H1 (cell line): ENCODE measurements around the gene FASTK. TPM values are rescaled to one million over a fixed set of nuclear protein-coding genes. Genes with fewer than 3 reads are reported as not detected.
A peak's percentile ranks its signal among the peaks of the same experiment; 100 is the strongest.

Experiments used
- CTCF ChIA-PET: fragments of 300-600 bp; sonication (Branson Sonifier 250); formaldehyde crosslinking; loops from one replicate; lab custom pipeline; 2021; ENCODE audit not compliant: partially characterized antibody; lab: Charles Lee
- POLR2A ChIA-PET: fragments of 300-600 bp; sonication (Branson Sonifier 250); formaldehyde crosslinking; loops from one replicate; lab custom pipeline; 2021; ENCODE audit warnings: inconsistent platforms; ENCODE audit not compliant: partially characterized antibody; lab: Charles Lee
- DNase-seq, 2 experiments: peaks; one replicate each; pipeline versions ENCODE4 v3.0.0 to v3.0.0-alpha.2; 2010 to 2022; ENCODE audit warnings: low spot score in 2 of 2, low read depth in 1 of 2, mixed read lengths in 1 of 2
- FAIRE-seq: peaks from 2 replicates; lab custom pipeline; 2011; peaks lifted over from hg19 to GRCh38; lab: Jason Lieb, UNC
- H2AFZ ChIP-seq: 2 replicates; pipeline ENCODE4 v1.8.1; 2012; ENCODE audit warnings: low read length, inconsistent platforms
- H2AK5ac ChIP-seq: 2 replicates; pipeline ENCODE4 v1.6.1; 2013; ENCODE audit warnings: low read depth, low read length
- H2BK120ac ChIP-seq: replicated peaks from 2 replicates; pipeline ENCODE3; 2013; ENCODE audit warnings: low read depth, low read length, inconsistent platforms
- H2BK12ac ChIP-seq: 2 replicates; pipeline ENCODE4 v1.6.1; 2013; ENCODE audit warnings: low read depth, low read length
- H2BK15ac ChIP-seq: 2 replicates; pipeline ENCODE4 v1.6.1; 2013; ENCODE audit warnings: low read length
- H2BK20ac ChIP-seq: 2 replicates; pipeline ENCODE4 v1.6.1; 2013; ENCODE audit warnings: low read length
- H2BK5ac ChIP-seq: 2 replicates; pipeline ENCODE4 v1.6.1; 2013; ENCODE audit warnings: low read depth, low read length
- H3K14ac ChIP-seq: 2 replicates; pipeline ENCODE4 v1.6.1; 2013; ENCODE audit warnings: inconsistent platforms; ENCODE audit not compliant: insufficient read length
- H3K18ac ChIP-seq: 2 replicates; pipeline ENCODE4 v1.6.1; 2013; ENCODE audit warnings: low read length; ENCODE audit errors: extremely low read depth
- H3K23ac ChIP-seq: 2 replicates; pipeline ENCODE4 v1.6.1; 2013; ENCODE audit warnings: inconsistent platforms; ENCODE audit not compliant: insufficient read length
- H3K23me2 ChIP-seq: 2 replicates; pipeline ENCODE4 v1.6.1; 2013; ENCODE audit warnings: low read depth, low read length
- H3K27ac ChIP-seq: 2 replicates; pipeline ENCODE4 v1.6.1; 2011; ENCODE audit warnings: low read depth, low read length, inconsistent platforms
- H3K27me3 ChIP-seq, 4 experiments: replicated peaks in 1 of 4; 1 replicate in 1 of 4; 2 replicates in 3 of 4; pipeline versions ENCODE4 v1.6.1 to v1.8.1; 2011 to 2013; ENCODE audit warnings: low read length in 3 of 4, mild to moderate bottlenecking in 3 of 4, inconsistent platforms in 2 of 4, mixed read lengths in 2 of 4, moderate library complexity in 1 of 4; ENCODE audit not compliant: control insufficient read depth in 3 of 4, insufficient read depth in 3 of 4; ENCODE audit errors: extremely low read depth in 1 of 4
- H3K36me3 ChIP-seq, 4 experiments: 2 replicates each; pipeline versions ENCODE4 v1.6.1 to v1.8.1; 2011 to 2013; ENCODE audit warnings: mild to moderate bottlenecking in 4 of 4, low read length in 3 of 4, moderate library complexity in 2 of 4, control low read depth in 1 of 4, inconsistent platforms in 1 of 4; ENCODE audit not compliant: insufficient read depth in 4 of 4, control insufficient read depth in 2 of 4
- H3K4ac ChIP-seq: replicated peaks from 2 replicates; pipeline ENCODE3; 2013; ENCODE audit warnings: low read length, low read depth, mixed read lengths, inconsistent platforms; ENCODE audit not compliant: insufficient read length
- H3K4me1 ChIP-seq, 4 experiments: replicated peaks in 1 of 4; 1 replicate in 1 of 4; 2 replicates in 3 of 4; pipeline versions ENCODE4 v1.6.1 to v1.8.1; 2011 to 2013; ENCODE audit warnings: low read length in 3 of 4, inconsistent platforms in 2 of 4, mixed read lengths in 1 of 4; ENCODE audit not compliant: insufficient read depth in 4 of 4, control insufficient read depth in 3 of 4
- H3K4me2 ChIP-seq, 2 experiments: 2 replicates each; pipeline versions ENCODE4 v1.6.1 to v1.8.1; 2011 to 2013; ENCODE audit warnings: low read depth in 2 of 2, low read length in 2 of 2, control low read depth in 1 of 2, inconsistent platforms in 1 of 2, mild to moderate bottlenecking in 1 of 2; ENCODE audit not compliant: insufficient read depth in 1 of 2
- H3K4me3 ChIP-seq, 4 experiments: fragments of 200-600, 300-600 bp in 1 of 4; sonication (generic), shearing (Covaris generic), sonication (Bioruptor Twin) in 1 of 4; 2 replicates each; pipeline versions ENCODE4 v1.5.1 to v1.8.1; 2011 to 2016; ENCODE audit warnings: low read length in 4 of 4, low read depth in 3 of 4, control low read depth in 2 of 4, inconsistent platforms in 2 of 4, mild to moderate bottlenecking in 2 of 4, mixed read lengths in 1 of 4, moderate library complexity in 1 of 4; ENCODE audit not compliant: insufficient read depth in 2 of 4; ENCODE audit errors: extremely low read depth in 1 of 4
- H3K56ac ChIP-seq: replicated peaks from 2 replicates; pipeline ENCODE3; 2013; ENCODE audit warnings: low read depth, mild to moderate bottlenecking, mixed read lengths, low read length, inconsistent platforms; ENCODE audit not compliant: insufficient read length
- H3K79me1 ChIP-seq: 2 replicates; pipeline ENCODE4 v1.6.1; 2013; ENCODE audit warnings: low read depth, low read length, control low read depth
- H3K79me2 ChIP-seq, 2 experiments: 2 replicates each; pipeline versions ENCODE4 v1.6.1 to v1.8.1; 2012 to 2013; ENCODE audit warnings: low read length in 2 of 2, mild to moderate bottlenecking in 2 of 2, inconsistent platforms in 1 of 2; ENCODE audit not compliant: insufficient read depth in 2 of 2, control insufficient read depth in 1 of 2
- H3K9ac ChIP-seq, 4 experiments: replicated peaks in 1 of 4; 1 replicate in 1 of 4; 2 replicates in 3 of 4; pipeline versions ENCODE4 v1.6.1 to v1.8.1; 2011 to 2013; ENCODE audit warnings: low read depth in 3 of 4, low read length in 3 of 4, control low read depth in 2 of 4, mild to moderate bottlenecking in 2 of 4, moderate library complexity in 2 of 4, inconsistent platforms in 1 of 4; ENCODE audit errors: extremely low read depth in 1 of 4
- H3K9me3 ChIP-seq, 2 experiments: 2 replicates each; pipeline versions ENCODE4 v1.6.1 to v1.8.1; 2012 to 2013; ENCODE audit warnings: mild to moderate bottlenecking in 2 of 2, moderate library complexity in 2 of 2, control low read depth in 1 of 2, inconsistent platforms in 1 of 2, low read depth in 1 of 2, low read length in 1 of 2, mixed read lengths in 1 of 2; ENCODE audit not compliant: insufficient read depth in 2 of 2
- H4K20me1 ChIP-seq, 2 experiments: replicated peaks in 1 of 2; 2 replicates each; pipeline versions ENCODE3 to v1.8.1; 2011 to 2013; ENCODE audit warnings: inconsistent platforms in 2 of 2, low read length in 2 of 2, mild to moderate bottlenecking in 1 of 2; ENCODE audit not compliant: insufficient read depth in 2 of 2, control insufficient read depth in 1 of 2
- H4K5ac ChIP-seq: 2 replicates; pipeline ENCODE4 v1.6.1; 2013; ENCODE audit warnings: low read length, low read depth, mixed read lengths, inconsistent platforms; ENCODE audit not compliant: insufficient read length
- H4K8ac ChIP-seq: 2 replicates; pipeline ENCODE4 v1.8.0; 2013; ENCODE audit warnings: mild to moderate bottlenecking, moderate library complexity, low read length, inconsistent platforms; ENCODE audit not compliant: insufficient read depth; ENCODE audit errors: extremely low read depth
- H4K91ac ChIP-seq: replicated peaks from 2 replicates; pipeline ENCODE3; 2013; ENCODE audit warnings: low read length, mixed read lengths, inconsistent platforms; ENCODE audit not compliant: insufficient read length
- CHD2 ChIP-seq: IDR thresholded peaks from 2 replicates; pipeline ENCODE4 v1.6.1; 2012; ENCODE audit warnings: low read length, improper control_type of control experiment
- GABPA ChIP-seq: IDR thresholded peaks from 2 replicates; pipeline ENCODE4 v1.6.1; 2011; ENCODE audit warnings: mild to moderate bottlenecking, low read length, moderate library complexity, borderline replicate concordance; ENCODE audit not compliant: insufficient read depth
- HDAC2 ChIP-seq, 2 experiments: fragments of 300-600 bp in 1 of 2; sonication (generic) in 1 of 2; IDR thresholded peaks; 2 replicates each; pipeline ENCODE4 v1.6.1; 2011 to 2012; ENCODE audit warnings: low read depth in 2 of 2, low read length in 2 of 2, mild to moderate bottlenecking in 2 of 2, moderate library complexity in 2 of 2, borderline replicate concordance in 1 of 2, inconsistent platforms in 1 of 2
- KDM4A ChIP-seq: IDR thresholded peaks from one replicate; pipeline ENCODE4 v1.7.1; 2012; ENCODE audit warnings: low read depth, mild to moderate bottlenecking, moderate library complexity, low read length, inconsistent platforms; ENCODE audit not compliant: severe bottlenecking
- MAFK ChIP-seq: IDR thresholded peaks from 2 replicates; pipeline ENCODE4 v1.6.1; 2012; ENCODE audit warnings: low read depth, mild to moderate bottlenecking, improper control_type of control experiment, low read length
- POU5F1 ChIP-seq: IDR thresholded peaks from 2 replicates; pipeline ENCODE4 v1.6.1; 2011; ENCODE audit warnings: low read depth, mild to moderate bottlenecking, low read length, moderate library complexity
- RAD21 ChIP-seq, 2 experiments: IDR thresholded peaks in 1 of 2; conservative IDR thresholded peaks in 1 of 2; 2 replicates each; pipeline ENCODE4 v1.6.1; 2011; ENCODE audit warnings: low read depth in 2 of 2, low read length in 2 of 2, improper control_type of control experiment in 1 of 2, inconsistent platforms in 1 of 2, mild to moderate bottlenecking in 1 of 2, moderate library complexity in 1 of 2
- RXRA ChIP-seq: IDR thresholded peaks from 2 replicates; pipeline ENCODE4 v1.6.1; 2011; ENCODE audit warnings: low read depth, mild to moderate bottlenecking, low read length, moderate library complexity; ENCODE audit not compliant: insufficient read depth
- SP1 ChIP-seq: IDR thresholded peaks from 2 replicates; pipeline ENCODE4 v1.6.1; 2011; ENCODE audit warnings: low read depth, low read length
- TAF7 ChIP-seq: optimal IDR thresholded peaks from 2 replicates; pipeline ENCODE3; 2011; ENCODE audit warnings: low read depth, mild to moderate bottlenecking, inconsistent platforms, low read length, moderate library complexity, borderline replicate concordance
- WGBS, 2 experiments: shearing (Covaris generic) in 1 of 2; methylation state at CpG; one replicate each; pipeline versions ENCODE4 v1.1.6 to v1.1.7; 2013 to 2015; ENCODE audit warnings: low lambda C conversion rate in 2 of 2, mixed read lengths in 2 of 2, inconsistent platforms in 1 of 2, low coverage in 1 of 2, missing lambda C conversion rate in 1 of 2; ENCODE audit not compliant: insufficient replicate concordance in 2 of 2, insufficient coverage in 1 of 2, insufficient read length in 1 of 2; ENCODE audit errors: extremely low coverage in 1 of 2, missing lambda C conversion rate in 1 of 2; 5-methylcytosine and 5-hydroxymethylcytosine counted together
- polyA plus RNA-seq, 7 experiments: library from polyadenylated mRNA; depleted of rRNA in 3 of 7; stranded (reverse) in 5 of 7; unstranded in 2 of 7; fragments of >200 nt in 5 of 7; fragments of 200-250 nt in 2 of 7; gene quantifications; 1 replicate in 5 of 7; 2 replicates in 1 of 7; 4 replicates in 1 of 7; pipeline versions ENCODE4 v1.2.1 to v1.2.3, GENCODE V29; 2011 to 2013; ENCODE audit warnings: missing spikeins in 2 of 7, mixed read lengths in 2 of 7
- total RNA-seq: library from RNA; stranded (reverse); fragmentation: NEBNext Ultra II Directional; extraction: Animal tissue kit (Norgen Biotek cat#: 25700); gene quantifications from 2 replicates; pipeline ENCODE4 v1.2.1, GENCODE V29; 2021

FASTK gene
- total and polyA plus RNA-seq, 2 of the 8 experiments (the other 6 are each of a cell fraction or from before 2014, with no cell fraction given) = 39.4 to 84.0 TPM

- peaks cover 6 to 28% of the 10 kb centered on the region in 2 experiments for H4K20me1 ChIP-seq
- no peak overlapping the region for H2BK120ac ChIP-seq
- no peaks in the 10 kb centered on the region; the same call in 1 of the 2 replicates for H3K23me2 ChIP-seq
- H3K4me3 ChIP-seq = no peak overlapping the region
- no peak overlapping the region for H3K4me2 ChIP-seq
- H3K14ac ChIP-seq = no peak overlapping the region
- H2BK12ac ChIP-seq = peak overlapping the region; percentile 71; the same call in 1 of the 2 replicates
- H4K8ac ChIP-seq = no peak overlapping the region
- ChIA-PET CTCF (interaction anchor here (0.6 to 22.4 kb wide), 6 partner anchors 10 to 68 kb away, joined by 3 to 448 read pairs (median 5); partner anchors contain the start of genes AGAP3 and TMUB1), POLR2A (interaction anchor here (1.2 to 1.4 kb wide), 2 partner anchors 39 to 65 kb away, joined by 3 read pairs; no protein-coding TSS in a partner anchor)
- peak overlapping the region; percentile 16; the same call in 1 of the 2 replicates for H2BK5ac ChIP-seq
- H4K91ac ChIP-seq = no peak overlapping the region
- H3K9me3 ChIP-seq = no peaks in the 10 kb centered on the region
- H2BK15ac ChIP-seq = no peak overlapping the region; the same call in 1 of the 2 replicates
- no peak overlapping the region for H2AFZ ChIP-seq
- no peak overlapping the region for H3K27ac ChIP-seq
- 82% methylated on average over 24 of the region's 24 CpGs; no CpG with 5 or more reads in 1 of the 2 experiments for WGBS, 2 experiments
- no peak overlapping the region for H3K18ac ChIP-seq
- H3K56ac ChIP-seq = no peak overlapping the region
- 0 out of 2 replicates have a peak overlapping the region, but pooled peaks have one; percentile 53 for H2AK5ac ChIP-seq
- H4K5ac ChIP-seq = no peak overlapping the region
- no peak for DNase-seq
- H3K27me3 ChIP-seq = no peaks in the 10 kb centered on the region
- peaks cover 12% of the 10 kb centered on the region for H3K79me1 ChIP-seq
- no peak for FAIRE-seq
- H3K4me1 ChIP-seq = peaks cover 2 to 31% (median 16%) of the 10 kb centered on the region in 4 experiments
- no peaks in the 10 kb centered on the region for H3K36me3 ChIP-seq
- H3K79me2 ChIP-seq = peaks cover 0 to 47% of the 10 kb centered on the region in 2 experiments; a peak in 2 of 4 replicates
- no peak overlapping the region for H3K4ac ChIP-seq
- no peak overlapping the region for H2BK20ac ChIP-seq
- 0 out of 7 replicates have a peak overlapping the region, but pooled peaks of 1 of the 4 experiments have one; percentile 11 for H3K9ac ChIP-seq
- H3K23ac ChIP-seq = no peak overlapping the region
- no peak for TF ChIP-seq RAD21 (IDR thresholded peaks at IDR 0.05 in 1 of 2, conservative IDR thresholded peaks at IDR 0.05 in 1 of 2; ENCODE audit: low read depth in 2 of 2, low read length in 2 of 2)
- no peak for TF ChIP-seq HDAC2 (IDR thresholded peaks at IDR 0.05; ENCODE audit: borderline replicate concordance in 1 of 2, low read depth in 2 of 2, low read length in 2 of 2)
- no peak for TF ChIP-seq MAFK
- TF ChIP-seq GABPA = no peak
- no peak for TF ChIP-seq CHD2
- no peak for TF ChIP-seq KDM4A
- no peak for TF ChIP-seq RXRA
- no peak for TF ChIP-seq POU5F1
- no peak for TF ChIP-seq SP1
- TF ChIP-seq TAF7 = no peak
These were observed 21.2 kb upstream of the FASTK start for GRCh38 chr7:151101621-151102396.
